Fibroblast of the aortic adventitia (primary cell): ENCODE measurements around the gene S100B. TPM values are rescaled to one million over a fixed set of nuclear protein-coding genes. Genes with fewer than 3 reads are reported as not detected.

Experiments
- DNase-seq: peaks from one replicate; pipeline ENCODE4 v3.0.0-alpha.2; 2010; ENCODE audit warnings: low read depth
- H3K4me3 ChIP-seq: 2 replicates; pipeline ENCODE4 v1.5.1; 2011; ENCODE audit warnings: low read depth, mild to moderate bottlenecking, control low read depth, low read length, moderate library complexity
- CTCF ChIP-seq: IDR thresholded peaks from 2 replicates; pipeline ENCODE4 v1.5.1; 2011; ENCODE audit warnings: mild to moderate bottlenecking, low read length, control low read depth, inconsistent platforms; ENCODE audit not compliant: insufficient read depth
- total RNA-seq: library from RNA; depleted of rRNA; stranded (reverse); fragments of >200 nt; gene quantifications from 2 replicates; pipeline ENCODE4 v1.2.3, GENCODE V29; 2012; ENCODE audit warnings: low replicate concordance

Gene S100B
- total RNA-seq, 1 donor = 1.2 TPM

- H3K4me3 ChIP-seq = no peak overlapping the region
- DNase-seq = no peak
These were observed 11.2 kb upstream of the S100B start for GRCh38 chr21:46616050-46616449.

GRCh38 chr21:46613391-46613790 is 8.5 kb upstream of the S100B start:
- TF ChIP-seq CTCF = no peak

More at GRCh38 chr21:46616050-46616449, 11.2 kb upstream of the S100B start:
- no peak for TF ChIP-seq CTCF

GRCh38 chr21:46610018-46610701 is 5.3 kb upstream of the S100B start:
- H3K4me3 ChIP-seq = no peak overlapping the region
- TF ChIP-seq CTCF = no peak
- DNase-seq = peak; percentile 79

More at GRCh38 chr21:46613391-46613790, 8.5 kb upstream of the S100B start:
- DNase-seq = no peak
- no peak overlapping the region for H3K4me3 ChIP-seq

- no peak overlapping the region for H3K4me3 ChIP-seq
- no peak for TF ChIP-seq CTCF
- no peak for DNase-seq
These were observed 3.8 kb upstream of the S100B start for GRCh38 chr21:46608672-46609111.

- no peak for DNase-seq
- no peak for TF ChIP-seq CTCF
- no peak overlapping the region for H3K4me3 ChIP-seq
These were observed 2.8 kb upstream of the S100B start for GRCh38 chr21:46607636-46608035.

- no peak overlapping the region for H3K4me3 ChIP-seq
- DNase-seq = no peak
- TF ChIP-seq CTCF = no peak
These were observed 1.5 kb upstream of the S100B start for GRCh38 chr21:46606427-46606813.
